ENCODE measurements around the gene KCNA3. TPM values are rescaled to one million over a fixed set of nuclear protein-coding genes. Genes with fewer than 3 reads are reported as not detected.
A peak's percentile ranks its signal among the peaks of the same experiment; 100 is the strongest.

The KCNA3 gene
- total RNA-seq, 3 donors from 2014 or later, result 23.8 to 32.3 (median 27.4) TPM

DNA sequence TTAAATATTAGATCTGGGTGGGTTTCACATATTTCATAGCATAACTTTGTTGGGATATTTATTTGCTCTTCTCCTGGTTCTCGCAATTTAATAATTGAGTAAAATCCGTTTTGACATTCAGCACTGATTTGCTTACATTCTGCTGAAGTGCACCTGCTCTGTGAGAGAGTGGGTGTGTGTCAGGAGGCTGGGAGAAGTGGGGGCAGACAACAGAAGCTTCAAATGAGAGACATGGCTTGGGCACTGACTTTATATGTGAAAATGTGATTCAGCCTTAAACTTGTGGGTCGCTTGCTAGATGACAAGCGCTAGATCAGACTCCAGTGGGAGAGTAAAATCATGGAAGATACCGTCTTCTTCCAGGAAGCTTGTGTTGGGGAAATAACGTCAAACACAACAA lies 36.2 kb downstream of the KCNA3 start:
- ATAC-seq, result no peak
- H3K27me3 Mint-ChIP-seq (ENCODE audit: low read depth), result no peaks in the 10 kb centered on the region
- peaks cover 10% of the 10 kb centered on the region for H3K9me3 Mint-ChIP-seq
- no peak for DNase-seq
- peaks cover 59% of the 10 kb centered on the region for H3K4me1 Mint-ChIP-seq (ENCODE audit: low read depth)
- H3K4me3 Mint-ChIP-seq, result no peak overlapping the region
- no peaks in the 10 kb centered on the region for H3K36me3 Mint-ChIP-seq (ENCODE audit: insufficient read depth)

DNA sequence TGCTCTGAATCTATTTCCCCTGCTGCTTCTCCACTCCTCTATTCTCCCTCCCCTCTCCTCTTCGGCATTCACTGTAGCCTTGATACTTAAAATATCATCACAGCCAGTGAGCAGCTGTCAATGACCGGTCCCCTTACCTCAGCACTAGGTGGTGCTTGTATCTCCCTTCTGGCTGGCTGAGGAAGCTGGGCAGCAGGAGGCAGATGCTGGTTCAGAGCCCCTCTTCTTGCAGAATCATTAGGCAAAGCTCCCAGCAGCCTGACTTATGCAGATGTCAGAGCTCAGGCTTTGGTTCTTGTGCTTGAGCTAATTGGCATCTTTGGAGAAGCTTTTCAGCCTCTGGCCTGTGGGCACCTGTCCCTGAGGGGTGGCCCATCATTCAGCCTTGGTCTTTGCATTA lies 36.7 kb downstream of the KCNA3 start:
- ATAC-seq (no peak), DNase-seq (no peak)
- Mint-ChIP-seq H3K36me3 (ENCODE audit: insufficient read depth) (peaks cover 2% of the 10 kb centered on the region), H3K27me3 (ENCODE audit: low read depth) (no peaks in the 10 kb centered on the region), H3K9me3 (peaks cover 10% of the 10 kb centered on the region), H3K4me3 (no peak overlapping the region), H3K4me1 (ENCODE audit: low read depth) (peaks cover 54% of the 10 kb centered on the region)

DNA sequence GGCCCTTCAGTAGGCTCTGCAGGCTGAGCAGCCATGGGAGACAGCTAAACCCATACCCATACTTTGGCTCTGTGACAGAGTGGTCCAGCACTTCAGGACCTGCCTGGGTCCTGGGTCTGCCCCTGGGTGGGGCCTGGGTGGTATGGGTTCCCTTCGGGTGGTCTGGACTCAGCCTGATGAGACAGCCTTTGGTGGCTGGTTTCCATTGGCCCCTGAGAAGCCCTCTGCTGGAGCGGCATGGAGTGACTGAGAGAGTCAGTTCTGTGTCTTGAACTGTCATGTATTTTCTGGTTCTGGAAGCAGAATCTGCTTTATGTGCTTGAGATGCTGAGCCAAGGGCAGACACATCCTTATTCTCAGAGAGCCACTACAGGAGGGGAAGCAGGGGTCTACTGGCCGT lies 37.3 kb downstream of the KCNA3 start:
- ATAC-seq, result no peak

DNA sequence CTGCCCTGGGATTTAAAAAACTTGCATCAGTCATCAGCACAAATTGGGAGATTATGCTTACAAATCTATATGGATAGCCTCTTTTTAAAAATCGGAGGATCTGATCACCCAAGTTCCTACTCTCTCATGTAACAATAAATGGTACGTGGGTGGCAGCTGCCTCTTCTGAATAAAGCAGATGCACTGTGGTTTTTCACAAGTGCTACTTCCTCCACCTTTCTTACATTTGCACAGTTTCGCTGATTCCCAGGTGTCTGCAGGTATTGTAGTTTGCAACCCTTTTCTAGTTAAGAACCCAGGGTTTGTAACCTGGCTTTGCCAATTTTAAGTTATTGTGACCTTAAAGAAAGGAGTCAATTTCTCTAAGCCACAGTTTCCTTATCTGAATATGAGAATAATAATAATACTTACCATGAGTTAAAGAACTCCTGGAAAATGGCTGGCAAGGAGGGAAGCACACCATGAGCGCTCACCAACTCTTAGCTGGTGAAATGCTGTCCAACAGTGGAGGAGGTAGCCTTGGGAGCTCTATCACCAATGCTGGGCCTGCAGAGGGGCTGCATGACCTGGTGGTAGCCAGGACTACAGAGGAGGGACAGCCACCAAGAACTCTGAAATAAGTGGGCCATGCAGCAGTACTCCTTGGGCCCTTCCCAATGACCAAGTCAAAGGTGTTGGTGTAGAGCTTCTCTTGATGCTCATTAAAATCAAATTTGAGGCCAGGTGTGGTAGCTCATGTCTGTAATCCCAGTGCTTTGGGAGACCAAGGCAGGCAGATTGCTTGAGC lies 38.4 kb downstream of the KCNA3 start:
- Mint-ChIP-seq H3K9me3 (peaks cover 8% of the 10 kb centered on the region), H3K27me3 (ENCODE audit: low read depth) (no peaks in the 10 kb centered on the region), H3K4me1 (ENCODE audit: low read depth) (peaks cover 39% of the 10 kb centered on the region), H3K36me3 (ENCODE audit: insufficient read depth) (peaks cover 2% of the 10 kb centered on the region), H3K4me3 (peak overlapping the region; percentile 69)
- DNase-seq, result no peak
- peak in 1 of 2 donors; percentile 13 for ATAC-seq

More for the DNA sequence above, 37.3 kb downstream of the KCNA3 start:
- H3K36me3 Mint-ChIP-seq (ENCODE audit: insufficient read depth), result peaks cover 2% of the 10 kb centered on the region
- peaks cover 49% of the 10 kb centered on the region for H3K4me1 Mint-ChIP-seq (ENCODE audit: low read depth)
- no peak overlapping the region for H3K4me3 Mint-ChIP-seq
- no peak for DNase-seq
- no peaks in the 10 kb centered on the region for H3K27me3 Mint-ChIP-seq (ENCODE audit: low read depth)
- H3K9me3 Mint-ChIP-seq, result peaks cover 10% of the 10 kb centered on the region

GRCh38 chr1:110635434-110635833 lies 39.3 kb downstream of the KCNA3 start:
- no peak for DNase-seq
- no peak for ATAC-seq
- peaks cover 6% of the 10 kb centered on the region for H3K9me3 Mint-ChIP-seq
- H3K36me3 Mint-ChIP-seq (ENCODE audit: insufficient read depth), result peaks cover 2% of the 10 kb centered on the region
- peaks cover 34% of the 10 kb centered on the region for H3K4me1 Mint-ChIP-seq (ENCODE audit: low read depth)
- peak overlapping the region; percentile 69 for H3K4me3 Mint-ChIP-seq
- no peaks in the 10 kb centered on the region for H3K27me3 Mint-ChIP-seq (ENCODE audit: low read depth)

GRCh38 chr1:110634455-110635311 lies 40.1 kb downstream of the KCNA3 start:
- H3K9me3 Mint-ChIP-seq, result no peaks in the 10 kb centered on the region
- peaks cover 2% of the 10 kb centered on the region for H3K36me3 Mint-ChIP-seq (ENCODE audit: insufficient read depth)
- ATAC-seq (peak; percentile 65 to 67), DNase-seq (peak; percentile 64)
- peak overlapping the region; percentile 69 for H3K4me3 Mint-ChIP-seq
- peaks cover 27% of the 10 kb centered on the region for H3K4me1 Mint-ChIP-seq (ENCODE audit: low read depth)
- no peaks in the 10 kb centered on the region for H3K27me3 Mint-ChIP-seq (ENCODE audit: low read depth)

DNA sequence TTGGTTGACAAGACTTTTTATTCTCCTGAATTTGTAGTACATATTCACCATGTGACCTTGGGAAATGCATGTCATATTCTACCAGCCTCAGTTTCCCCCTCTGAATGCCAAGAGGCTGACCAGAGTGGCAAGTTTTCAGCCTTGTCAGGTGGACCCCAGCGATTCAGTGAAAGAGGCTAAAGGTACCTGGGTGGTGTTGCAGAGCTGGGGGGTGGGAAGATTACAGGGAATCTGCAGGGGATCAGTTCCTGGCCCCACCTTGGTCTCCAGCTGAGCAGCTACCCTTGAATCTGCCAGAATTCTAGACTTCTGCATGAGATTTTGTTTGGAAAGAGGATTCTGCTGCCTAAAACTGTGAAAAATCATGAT lies 40.7 kb downstream of the KCNA3 start:
- no peaks in the 10 kb centered on the region for H3K9me3 Mint-ChIP-seq
- H3K36me3 Mint-ChIP-seq (ENCODE audit: insufficient read depth), result peaks cover 2% of the 10 kb centered on the region
- ATAC-seq (no peak), DNase-seq (no peak)
- H3K4me1 Mint-ChIP-seq (ENCODE audit: low read depth), result peaks cover 25% of the 10 kb centered on the region
- H3K27me3 Mint-ChIP-seq (ENCODE audit: low read depth), result no peaks in the 10 kb centered on the region
- peak overlapping the region; percentile 69 for H3K4me3 Mint-ChIP-seq

- no peak for ATAC-seq
- no peaks in the 10 kb centered on the region for H3K27me3 Mint-ChIP-seq (ENCODE audit: low read depth)
- H3K4me3 Mint-ChIP-seq, result no peak overlapping the region
- H3K4me1 Mint-ChIP-seq (ENCODE audit: low read depth), result peaks cover 21% of the 10 kb centered on the region
- H3K9me3 Mint-ChIP-seq, result no peaks in the 10 kb centered on the region
- no peak for DNase-seq
- peaks cover 2% of the 10 kb centered on the region for H3K36me3 Mint-ChIP-seq (ENCODE audit: insufficient read depth)
These were observed 41.1 kb downstream of the KCNA3 start for GRCh38 chr1:110633646-110634030.

DNA sequence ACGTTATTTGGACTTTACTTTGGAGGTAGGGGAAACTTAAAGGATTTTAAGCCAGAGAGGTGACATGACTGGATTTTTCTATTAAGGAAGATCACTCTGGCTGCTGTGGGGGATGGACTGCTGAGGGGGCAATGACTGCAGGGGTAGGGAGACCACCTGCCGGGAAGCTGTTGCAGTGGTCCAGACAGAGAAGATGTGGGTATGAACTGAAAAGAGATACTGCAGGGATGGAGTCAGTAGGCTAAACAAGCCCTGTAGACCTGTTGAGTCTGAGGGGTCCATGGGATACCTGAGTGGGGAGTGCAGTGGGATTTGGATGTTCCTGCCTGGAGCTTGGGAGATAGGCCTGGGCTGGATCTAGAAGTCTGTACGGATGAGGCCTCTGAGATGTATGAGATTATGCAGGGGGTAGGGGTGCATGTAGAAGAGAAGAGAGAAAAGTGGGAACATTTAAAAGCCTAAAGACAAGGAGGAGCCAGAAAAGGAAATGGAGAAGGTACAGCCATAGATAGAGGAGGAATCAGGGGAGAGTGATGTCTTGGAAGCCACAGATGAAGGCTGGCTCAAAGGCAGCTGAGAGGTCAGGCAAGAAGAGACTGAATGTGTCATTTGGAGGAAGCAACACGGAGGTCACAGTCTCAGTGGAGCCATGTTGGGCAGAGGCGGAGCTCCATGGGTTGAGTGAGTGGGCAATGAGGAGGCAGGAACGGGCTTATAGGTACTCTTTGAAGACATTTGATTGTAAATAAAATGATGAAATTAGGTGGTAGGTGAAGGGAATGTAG lies 42.7 kb downstream of the KCNA3 start:
- no peaks in the 10 kb centered on the region for H3K9me3 Mint-ChIP-seq
- no peaks in the 10 kb centered on the region for H3K27me3 Mint-ChIP-seq (ENCODE audit: low read depth)
- DNase-seq (no peak), ATAC-seq (no peak)
- peaks cover 2% of the 10 kb centered on the region for H3K36me3 Mint-ChIP-seq (ENCODE audit: insufficient read depth)
- peaks cover 13% of the 10 kb centered on the region for H3K4me1 Mint-ChIP-seq (ENCODE audit: low read depth)
- no peak overlapping the region for H3K4me3 Mint-ChIP-seq

GRCh38 chr1:110630839-110631663 lies 43.7 kb downstream of the KCNA3 start:
- Mint-ChIP-seq H3K27me3 (ENCODE audit: low read depth) (no peaks in the 10 kb centered on the region), H3K4me1 (ENCODE audit: low read depth) (peaks cover 22% of the 10 kb centered on the region), H3K4me3 (no peak overlapping the region), H3K9me3 (no peaks in the 10 kb centered on the region), H3K36me3 (ENCODE audit: insufficient read depth) (peaks cover 4% of the 10 kb centered on the region)
- peak; percentile 67 to 69 for ATAC-seq
- DNase-seq, result peak; percentile 82

DNA sequence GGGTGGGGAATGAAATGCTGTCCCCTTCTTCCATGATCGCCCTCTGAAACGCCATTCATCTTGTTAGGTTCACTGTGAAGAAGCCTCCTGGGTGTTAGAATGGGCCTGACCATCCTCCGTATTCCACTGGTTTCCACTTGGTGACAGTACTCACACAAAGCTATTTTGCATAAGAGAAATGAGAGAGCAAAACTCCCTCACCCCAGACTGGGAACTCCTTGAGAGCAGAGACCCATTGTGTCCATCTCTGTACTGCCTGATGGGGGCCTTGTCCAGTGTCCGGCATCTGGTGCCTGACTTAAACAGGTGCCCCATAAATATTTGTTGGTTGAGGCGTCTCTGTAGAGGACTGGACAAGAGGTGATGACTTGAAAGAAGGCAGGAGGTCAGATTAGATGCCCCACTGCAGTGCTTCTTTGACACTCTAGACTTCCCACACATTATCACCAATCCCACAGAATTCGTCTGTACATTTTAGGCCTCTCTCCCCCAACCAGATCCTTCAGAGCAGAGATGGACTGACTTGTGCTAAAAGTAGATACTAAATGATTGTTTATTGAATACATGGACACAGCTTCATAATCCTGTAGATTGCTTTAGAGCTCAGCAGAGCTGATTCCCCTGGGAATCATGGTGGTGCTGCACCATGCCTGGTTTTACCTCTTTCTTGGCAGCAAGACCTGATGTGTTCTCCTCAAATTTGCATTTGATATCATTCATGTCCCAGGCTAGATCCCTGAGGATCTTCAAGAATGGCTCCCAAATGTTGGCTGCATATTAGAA lies 46.2 kb downstream of the KCNA3 start:
- DNase-seq (no peak), ATAC-seq (no peak)
- no peaks in the 10 kb centered on the region for H3K9me3 Mint-ChIP-seq
- H3K4me3 Mint-ChIP-seq, result no peak overlapping the region
- peaks cover 25% of the 10 kb centered on the region for H3K4me1 Mint-ChIP-seq (ENCODE audit: low read depth)
- H3K27me3 Mint-ChIP-seq (ENCODE audit: low read depth), result no peaks in the 10 kb centered on the region
- H3K36me3 Mint-ChIP-seq (ENCODE audit: insufficient read depth), result peaks cover 7% of the 10 kb centered on the region

- no peak for DNase-seq
- no peaks in the 10 kb centered on the region for H3K27me3 Mint-ChIP-seq (ENCODE audit: low read depth)
- H3K4me3 Mint-ChIP-seq, result no peak overlapping the region
- no peak for ATAC-seq
- peaks cover 6% of the 10 kb centered on the region for H3K36me3 Mint-ChIP-seq (ENCODE audit: insufficient read depth)
- peaks cover 25% of the 10 kb centered on the region for H3K4me1 Mint-ChIP-seq (ENCODE audit: low read depth)
- no peaks in the 10 kb centered on the region for H3K9me3 Mint-ChIP-seq
These were observed 47.0 kb downstream of the KCNA3 start for GRCh38 chr1:110627764-110628163.

GRCh38 chr1:110626889-110627288 lies 47.9 kb downstream of the KCNA3 start:
- peaks cover 6% of the 10 kb centered on the region for H3K36me3 Mint-ChIP-seq (ENCODE audit: insufficient read depth)
- H3K9me3 Mint-ChIP-seq, result no peaks in the 10 kb centered on the region
- no peak for DNase-seq
- H3K4me1 Mint-ChIP-seq (ENCODE audit: low read depth), result peaks cover 25% of the 10 kb centered on the region
- ATAC-seq, result no peak
- H3K4me3 Mint-ChIP-seq, result no peak overlapping the region
- H3K27me3 Mint-ChIP-seq (ENCODE audit: low read depth), result no peaks in the 10 kb centered on the region

All from activated T-cell treated with anti-CD3 and anti-CD28 coated beads, Interleukin-2, amount 50 U/mL, for 4 hours (primary cell).